Globus pallidus (tissue), 1 donor: Measurements from ENCODE around the gene ACTN1.

ENCODE experiments used
- DNase-seq: peaks from one replicate; pipeline ENCODE4 v3.0.0-alpha.2; 2015; ENCODE audit warnings: low spot score

Gene ACTN1

GRCh38 chr14:68951035-68951797 lies 27.9 kb downstream of the ACTN1 start:
- no peak for DNase-seq

- no peak for DNase-seq
These were observed 29.0 kb downstream of the ACTN1 start for GRCh38 chr14:68950111-68950510.

DNA sequence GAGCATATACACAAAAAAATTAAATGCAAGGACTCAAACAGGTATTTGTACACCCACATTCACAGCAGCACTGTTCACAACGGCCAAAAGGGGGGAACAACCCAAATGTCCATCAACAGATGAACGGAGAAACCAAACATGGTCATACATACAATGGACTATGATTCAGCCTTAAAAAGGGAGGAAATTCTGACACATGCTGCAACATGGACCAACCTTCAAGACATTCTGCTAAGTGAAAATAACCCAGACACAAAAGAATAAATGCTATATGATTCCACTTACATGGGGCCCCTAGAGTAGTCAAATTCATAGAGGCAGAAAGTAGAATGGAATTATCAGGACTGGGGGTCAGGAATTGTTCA lies 29.5 kb downstream of the ACTN1 start:
- no peak for DNase-seq

DNA sequence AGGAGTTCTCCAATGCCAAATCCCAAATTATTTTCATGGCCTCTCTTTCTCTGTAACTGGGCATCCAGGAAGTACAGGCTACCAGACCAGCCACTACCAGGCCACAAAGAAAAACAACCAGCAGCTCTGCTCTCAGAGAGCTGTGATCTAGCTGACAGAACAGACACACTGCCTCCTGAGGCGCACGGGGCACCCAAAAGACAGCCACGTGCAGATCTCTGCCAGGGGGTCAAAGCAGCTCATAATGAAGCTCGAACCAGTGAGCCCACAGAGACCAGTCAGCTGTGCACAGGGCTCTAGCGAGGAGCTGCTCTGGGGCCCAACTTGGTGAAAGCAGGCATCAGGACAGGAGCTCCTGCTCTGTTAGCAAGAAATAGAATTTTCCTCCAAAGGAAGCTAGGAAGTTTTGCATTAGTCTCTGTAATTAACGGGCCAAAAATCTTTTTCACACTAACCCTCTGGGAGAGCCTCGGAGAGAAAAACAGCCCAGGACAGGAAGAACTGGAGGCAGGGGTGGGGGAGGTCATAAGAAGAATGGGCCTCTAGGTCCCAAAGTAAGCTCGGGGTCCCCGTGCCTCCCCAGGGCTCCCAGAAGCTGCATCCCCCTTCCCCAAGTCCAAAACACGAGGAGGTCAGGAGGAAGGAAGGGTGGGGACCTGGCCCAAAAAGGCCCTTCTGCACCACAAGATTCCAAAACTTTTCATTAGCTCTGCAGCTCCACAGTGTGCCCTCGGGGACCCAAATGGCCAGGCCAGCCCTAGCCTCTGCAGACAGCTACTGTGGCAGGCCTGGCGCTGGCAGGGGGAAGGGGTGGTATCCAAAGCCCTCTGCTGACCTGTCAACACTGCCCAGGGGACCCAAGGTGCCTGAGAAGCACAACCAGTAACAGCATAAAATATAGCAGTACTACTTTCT lies 30.2 kb downstream of the ACTN1 start:
- no peak for DNase-seq

DNA sequence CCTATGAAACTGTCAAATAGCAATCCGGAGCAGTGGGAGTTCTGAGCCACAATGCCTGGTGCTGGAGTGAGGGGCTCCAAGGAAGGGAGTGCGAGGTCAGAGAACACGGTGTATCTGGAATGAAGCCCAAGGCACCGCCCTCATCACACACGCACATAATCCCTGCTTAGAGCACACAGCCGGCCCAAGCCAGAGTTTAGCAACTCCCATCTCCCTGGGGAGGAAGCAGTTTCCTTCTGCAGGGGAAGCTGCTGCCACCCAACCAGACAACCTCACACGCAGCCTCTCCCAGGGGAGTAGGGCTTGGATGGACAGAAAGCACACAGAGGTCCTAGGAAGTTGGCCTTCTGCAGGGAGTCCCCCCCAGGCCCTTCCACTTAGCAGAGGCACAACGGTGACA lies 31.3 kb downstream of the ACTN1 start:
- no peak for DNase-seq

GRCh38 chr14:68946489-68946822 lies 32.6 kb downstream of the ACTN1 start:
- no peak for DNase-seq

- DNase-seq, result no peak
These were observed 33.3 kb downstream of the ACTN1 start for GRCh38 chr14:68945585-68946488.

- no peak for DNase-seq
These were observed 33.9 kb downstream of the ACTN1 start for GRCh38 chr14:68945190-68945584.

- no peak for DNase-seq
These were observed 34.9 kb downstream of the ACTN1 start for GRCh38 chr14:68944162-68944561.

DNA sequence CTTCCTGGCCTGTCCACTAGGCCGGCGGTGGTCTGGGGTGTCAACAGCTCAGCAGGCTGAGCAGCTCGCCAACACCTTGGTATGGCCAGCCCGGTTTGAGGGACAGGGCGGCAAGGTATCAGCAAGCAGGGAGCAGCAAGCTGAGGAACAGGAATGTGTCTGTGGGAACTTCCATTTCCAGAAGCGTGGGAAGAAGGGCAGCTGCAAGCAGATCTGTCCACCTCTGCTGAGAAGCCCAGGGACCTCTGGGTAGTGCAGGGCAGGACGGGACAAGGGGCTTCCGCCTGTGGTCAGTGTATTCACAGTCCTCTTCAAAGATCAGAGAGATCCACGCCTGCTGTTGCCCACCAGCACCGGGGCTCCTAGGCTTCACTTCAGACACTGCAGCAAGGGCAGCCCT lies 36.0 kb downstream of the ACTN1 start:
- DNase-seq, result no peak

DNA sequence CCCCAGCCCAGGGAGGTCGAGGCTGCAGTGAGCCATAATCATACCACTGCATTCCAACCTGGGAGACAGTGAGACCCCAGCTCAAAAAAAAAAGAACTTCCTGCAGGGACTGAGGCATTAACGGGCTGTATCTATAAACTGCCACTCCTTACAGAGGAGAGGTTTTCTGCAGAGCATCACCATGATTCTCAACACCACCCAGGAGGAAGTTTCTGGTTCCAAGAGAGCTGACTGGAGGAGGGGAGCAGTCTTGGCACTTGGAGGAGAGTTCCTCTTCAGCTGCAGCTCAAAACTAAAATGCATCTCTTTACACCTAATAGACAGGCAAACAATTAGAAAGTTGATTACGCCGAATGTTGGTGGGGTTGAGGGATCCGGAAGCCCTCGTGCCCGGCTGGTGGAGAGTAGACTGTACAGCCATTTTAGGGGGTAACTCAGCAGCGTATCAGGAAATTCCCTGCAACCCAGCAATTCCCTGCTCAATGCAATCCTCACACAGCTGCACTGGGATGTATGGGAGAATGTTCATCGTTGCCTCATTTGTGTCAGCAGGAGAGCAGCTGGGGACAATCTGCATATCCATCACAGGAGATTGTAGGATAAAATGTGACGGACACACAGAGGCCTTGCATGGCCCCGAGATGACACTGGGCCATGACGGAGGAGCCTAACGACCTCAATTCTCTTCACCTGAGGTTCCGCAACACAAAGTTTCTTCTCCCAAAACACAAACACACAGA lies 36.6 kb downstream of the ACTN1 start:
- DNase-seq, result no peak

DNA sequence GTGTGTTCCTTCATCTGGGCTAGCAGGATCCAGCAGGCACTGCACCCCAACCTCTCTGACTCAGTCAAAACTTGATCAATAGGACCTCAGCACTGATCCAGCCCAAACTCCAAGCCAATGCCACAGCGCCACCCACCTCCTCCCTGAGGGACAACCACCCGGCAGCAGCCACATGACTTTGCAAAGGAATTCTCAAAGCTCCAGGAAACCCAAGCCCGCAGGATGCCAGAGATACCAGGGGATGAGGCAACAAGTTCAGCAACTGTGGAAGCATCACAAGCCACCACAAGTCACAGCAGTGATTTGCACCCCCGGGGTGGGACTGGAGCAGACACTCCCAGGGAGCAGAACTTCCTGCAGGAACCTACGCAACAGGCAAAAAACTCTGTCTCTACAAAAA lies 37.3 kb downstream of the ACTN1 start:
- no peak for DNase-seq

DNA sequence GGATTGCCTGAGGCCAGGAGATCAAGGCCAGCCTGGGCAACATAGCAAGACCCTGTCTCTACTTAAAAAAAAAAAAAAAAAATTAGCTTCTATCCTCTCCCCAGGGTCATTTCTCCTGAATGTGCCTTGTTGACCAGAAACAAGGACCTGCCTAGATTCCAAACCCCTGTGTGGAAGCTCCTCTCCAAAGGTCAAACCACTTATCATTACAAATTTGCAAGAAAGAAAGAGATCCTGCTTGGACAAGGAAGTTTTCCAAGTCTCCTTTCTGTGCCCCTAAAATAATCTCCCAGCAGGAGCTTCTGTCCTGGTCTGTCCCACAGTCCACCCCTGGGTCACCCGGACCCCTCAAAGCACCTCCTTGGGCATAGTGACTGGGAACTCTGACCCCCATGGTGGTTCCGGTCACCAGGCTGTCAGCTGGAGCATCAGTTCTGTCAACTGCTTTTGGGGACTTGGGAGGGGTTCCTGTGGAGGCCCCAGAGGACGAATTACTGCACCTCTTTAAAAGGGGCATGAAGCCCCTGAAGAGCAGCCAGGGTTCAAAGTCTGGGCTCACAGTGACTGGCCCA lies 38.4 kb downstream of the ACTN1 start:
- DNase-seq, result no peak

DNA sequence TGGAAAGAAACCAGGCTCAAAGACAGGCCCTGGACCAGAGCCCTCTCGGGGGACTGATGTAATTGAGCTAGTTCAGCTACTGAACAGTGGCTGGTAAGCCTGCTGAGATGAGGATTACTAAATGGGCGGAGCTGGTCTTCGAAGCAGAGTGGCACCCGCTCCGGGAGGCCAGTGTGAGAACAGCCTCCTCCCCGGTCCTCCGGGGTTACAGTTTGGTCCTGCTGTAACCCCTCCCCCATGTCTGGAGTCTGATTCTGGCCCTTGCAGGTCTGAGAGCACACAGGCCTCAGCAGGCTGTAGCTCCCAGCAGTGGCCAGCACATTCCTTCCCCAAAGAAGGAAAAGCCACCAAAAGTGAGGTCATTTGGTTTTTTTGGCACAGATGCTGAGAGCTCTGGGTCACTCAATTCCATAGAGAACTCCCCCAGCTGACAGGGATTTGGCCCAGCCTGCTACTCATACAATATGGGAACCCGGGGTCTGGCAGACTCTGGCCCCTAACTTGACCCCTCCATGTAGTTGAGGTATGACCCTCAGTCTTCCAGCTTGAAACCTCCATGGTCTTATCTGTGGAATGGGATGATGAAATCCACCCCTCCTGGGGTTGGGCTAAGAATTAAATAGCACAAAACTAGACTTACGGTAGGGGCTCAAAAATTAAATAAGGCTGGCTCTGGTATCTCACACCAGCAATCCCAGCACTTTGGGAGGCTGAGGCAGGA lies 39.0 kb downstream of the ACTN1 start:
- DNase-seq, result no peak

GRCh38 chr14:68939181-68939892 lies 39.8 kb downstream of the ACTN1 start:
- no peak for DNase-seq

DNA sequence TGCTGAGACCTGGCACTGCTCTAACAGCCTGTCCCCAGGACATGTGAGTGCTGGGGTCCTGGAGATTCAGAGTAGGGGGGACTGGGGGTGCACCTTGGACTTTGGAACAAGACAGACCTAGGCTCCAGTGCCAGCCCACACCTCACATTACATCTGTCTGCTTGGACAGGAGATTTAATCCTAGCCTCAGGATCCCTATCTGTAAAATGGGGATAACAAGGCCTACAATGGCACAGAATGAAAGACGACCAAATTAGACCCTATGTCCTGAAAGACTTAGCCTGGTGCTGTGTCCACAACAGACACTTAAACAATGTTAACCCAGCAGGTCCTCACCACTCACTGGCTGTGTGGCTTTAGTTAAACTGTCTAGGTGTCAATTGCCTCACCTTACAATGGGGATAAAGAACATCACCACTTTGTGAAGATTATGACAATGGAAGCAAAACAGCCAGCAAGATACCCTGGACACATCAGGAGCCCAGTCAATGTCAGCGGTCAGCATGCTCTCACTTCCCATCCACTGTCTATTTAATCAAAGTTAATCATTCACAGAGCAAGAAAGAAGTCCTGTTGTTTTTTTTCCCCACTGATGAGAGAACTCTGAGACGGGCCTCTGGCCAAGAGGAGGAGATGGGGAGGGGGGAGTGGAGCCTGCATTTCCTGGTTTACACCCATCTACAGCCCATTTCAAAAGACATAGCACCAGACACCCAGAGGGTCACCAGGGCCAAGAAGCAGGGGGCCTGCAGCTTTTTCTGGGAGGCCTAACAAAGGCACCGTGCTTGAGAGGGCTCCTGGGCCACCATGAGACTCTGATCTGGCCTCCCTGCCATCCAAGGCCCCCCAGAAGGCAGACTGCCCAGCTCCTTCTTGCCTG lies 40.6 kb downstream of the ACTN1 start:
- DNase-seq, result no peak

- DNase-seq, result no peak
These were observed 41.4 kb downstream of the ACTN1 start for GRCh38 chr14:68937471-68938270.

GRCh38 chr14:68936980-68937379 lies 42.1 kb downstream of the ACTN1 start:
- no peak for DNase-seq
